CD14-positive monocyte (primary cell): ENCODE results near the gene KRTAP24-1. TPM values are rescaled to one million over a fixed set of nuclear protein-coding genes. Genes with fewer than 3 reads are reported as not detected.

ENCODE experiments used
- DNase-seq, 3 donors: peaks; one replicate each; pipeline ENCODE4 v3.0.0-alpha.2; 2011 to 2022
- H2AFZ ChIP-seq: 2 replicates; pipeline ENCODE4 v1.6.0; 2012; ENCODE audit warnings: mild to moderate bottlenecking, low read depth, low read length, inconsistent platforms; ENCODE audit not compliant: insufficient read depth, poor library complexity, severe bottlenecking
- H3K27ac ChIP-seq, 2 donors: 1 replicate in 1 of 2; 2 replicates in 1 of 2; pipeline ENCODE4 v1.5.1; 2012 to 2013; ENCODE audit warnings: low read length in 2 of 2, control low read depth in 1 of 2, inconsistent platforms in 1 of 2, low read depth in 1 of 2, mild to moderate bottlenecking in 1 of 2
- H3K27me3 ChIP-seq, 2 donors: one replicate each; pipeline versions ENCODE4 v1.6.0 to v1.6.1; 2011 to 2013; ENCODE audit warnings: low read length in 2 of 2; ENCODE audit not compliant: control insufficient read depth in 2 of 2, insufficient read depth in 2 of 2
- H3K36me3 ChIP-seq, 2 donors: replicated peaks in 1 of 2; 1 replicate in 1 of 2; 2 replicates in 1 of 2; pipeline versions ENCODE4 v1.5.1 to v1.6.1; 2012 to 2013; ENCODE audit warnings: low read length in 2 of 2, control low read depth in 1 of 2, inconsistent platforms in 1 of 2, mild to moderate bottlenecking in 1 of 2; ENCODE audit not compliant: insufficient read depth in 2 of 2, control insufficient read depth in 1 of 2
- H3K4me1 ChIP-seq, 2 donors: 1 replicate in 1 of 2; 2 replicates in 1 of 2; pipeline versions ENCODE4 v1.5.1 to v1.6.1; 2012 to 2013; ENCODE audit warnings: low read length in 2 of 2, control low read depth in 1 of 2, inconsistent platforms in 1 of 2, mild to moderate bottlenecking in 1 of 2, moderate library complexity in 1 of 2; ENCODE audit not compliant: insufficient read depth in 2 of 2, control insufficient read depth in 1 of 2
- H3K4me2 ChIP-seq: replicated peaks from 2 replicates; pipeline ENCODE3; 2012; ENCODE audit warnings: low read length, moderate library complexity, mild to moderate bottlenecking; ENCODE audit not compliant: poor library complexity, severe bottlenecking; ENCODE audit errors: extremely low read depth
- H3K4me3 ChIP-seq, 3 experiments: fragments of 200-600 bp in 1 of 3; sonication (generic) in 1 of 3; replicated peaks in 1 of 3; 1 replicate in 2 of 3; 2 replicates in 1 of 3; pipeline ENCODE4 v1.5.1; 2011 to 2013; ENCODE audit warnings: low read length in 3 of 3, mild to moderate bottlenecking in 3 of 3, control low read depth in 2 of 3, low read depth in 2 of 3, inconsistent platforms in 1 of 3, moderate library complexity in 1 of 3
- H3K79me2 ChIP-seq: 2 replicates; pipeline ENCODE4 v1.6.0; 2012; ENCODE audit warnings: mild to moderate bottlenecking, control low read depth, inconsistent platforms, low read length, moderate library complexity; ENCODE audit not compliant: insufficient read depth
- H3K9ac ChIP-seq: 2 replicates; pipeline ENCODE4 v1.6.0; 2017; ENCODE audit warnings: low read length, mild to moderate bottlenecking; ENCODE audit not compliant: insufficient read depth, poor library complexity, severe bottlenecking
- H3K9me3 ChIP-seq, 2 donors: replicated peaks in 1 of 2; 1 replicate in 1 of 2; 2 replicates in 1 of 2; pipeline versions ENCODE4 v1.5.1 to v1.6.1; 2012 to 2013; ENCODE audit warnings: low read length in 2 of 2, control low read depth in 1 of 2; ENCODE audit not compliant: control insufficient read depth in 1 of 2, insufficient read depth in 1 of 2
- H4K20me1 ChIP-seq: 2 replicates; pipeline ENCODE4 v1.6.0; 2012; ENCODE audit warnings: mild to moderate bottlenecking, low read length, control low read depth, moderate library complexity; ENCODE audit not compliant: insufficient read depth
- H3K27ac Mint-ChIP-seq, 7 donors: one replicate each; pipeline ENCODE4 v1.8.0; 2020; ENCODE audit warnings: mild to moderate bottlenecking in 7 of 7, mixed read lengths in 7 of 7, moderate library complexity in 6 of 7, inconsistent platforms in 2 of 7
- H3K27me3 Mint-ChIP-seq, 3 donors: one replicate each; pipeline ENCODE4 v1.8.0; 2021 to 2022; ENCODE audit warnings: low read depth in 3 of 3, mild to moderate bottlenecking in 3 of 3, mixed read lengths in 3 of 3, moderate library complexity in 3 of 3, inconsistent platforms in 1 of 3
- H3K36me3 Mint-ChIP-seq, 2 donors: one replicate each; pipeline ENCODE4 v1.8.0; 2020; ENCODE audit warnings: mixed read lengths in 2 of 2, inconsistent platforms in 1 of 2, mild to moderate bottlenecking in 1 of 2
- H3K4me1 Mint-ChIP-seq: one replicate; pipeline ENCODE4 v1.8.0; 2020; ENCODE audit warnings: mild to moderate bottlenecking, mixed read lengths
- H3K4me3 Mint-ChIP-seq, 2 donors: one replicate each; pipeline ENCODE4 v1.8.0; 2020; ENCODE audit warnings: mild to moderate bottlenecking in 2 of 2, mixed read lengths in 2 of 2, moderate library complexity in 1 of 2
- H3K9me3 Mint-ChIP-seq, 7 donors: one replicate each; pipeline ENCODE4 v1.8.0; 2020 to 2022; ENCODE audit warnings: mixed read lengths in 7 of 7, mild to moderate bottlenecking in 6 of 7, moderate library complexity in 6 of 7, inconsistent platforms in 2 of 7
- WGBS: methylation state at CpG from one replicate; pipeline ENCODE4 v1.1.5; 2013; ENCODE audit warnings: missing lambda C conversion rate; ENCODE audit not compliant: insufficient coverage; 5-methylcytosine and 5-hydroxymethylcytosine counted together
- intact Hi-C, 2 donors: fragments of 100-400 bp; cut with micrococcal nuclease; formaldehyde crosslinking; loops; one replicate each; pipeline versions ENCODE4 v1.15.0 to v1.15.1; 2023
- polyA plus RNA-seq, 3 donors: library from polyadenylated mRNA; depleted of rRNA in 1 of 3; unstranded in 2 of 3; stranded (reverse) in 1 of 3; fragments of 300-500 nt in 2 of 3; fragments of >200 nt in 1 of 3; fragmentation: Illumina TruSeq in 2 of 3; gene quantifications; 1 replicate in 2 of 3; 2 replicates in 1 of 3; pipeline ENCODE4 v1.2.3, GENCODE V29; 2012 to 2021
- TF ChIP-seq, protein P1 (sequence below): fragments of 200-600 bp; IDR thresholded peaks from one replicate; pipeline ENCODE4 v1.8.0; 2022; ENCODE audit warnings: antibody characterized with exemption, mild to moderate bottlenecking

Gene KRTAP24-1
- polyA plus RNA-seq, 3 donors, result not detected

DNA sequence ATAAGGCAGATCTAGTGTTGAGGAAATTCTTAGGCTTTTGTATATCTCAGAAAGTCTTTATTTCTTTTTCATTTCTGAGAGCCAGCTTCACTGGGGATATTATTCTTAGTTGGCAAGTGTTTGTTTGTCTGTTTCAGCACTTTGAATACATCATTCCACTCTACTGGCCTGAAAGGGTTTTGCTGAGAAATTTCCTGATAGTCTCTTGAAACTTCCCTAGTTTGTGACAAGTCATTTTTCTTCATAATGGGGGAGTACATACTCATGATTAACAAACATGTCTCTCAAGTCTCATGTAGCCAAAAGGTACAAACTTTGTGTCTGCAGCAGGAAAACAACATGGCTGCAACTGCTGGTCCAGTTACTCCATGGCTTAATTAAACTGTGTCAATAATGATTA lies 43.6 kb upstream of the KRTAP24-1 start:
- Histone ChIP-seq H3K4me2 (no peak overlapping the region), H3K4me3 (no peak overlapping the region), H4K20me1 (no peaks in the 10 kb centered on the region), H3K9me3 (peaks cover 0 to 3% of the 10 kb centered on the region in 2 donors), H3K27ac (no peak overlapping the region), H3K4me1 (no peaks in the 10 kb centered on the region), H3K9ac (no peak overlapping the region), H2AFZ (no peak overlapping the region), H3K27me3 (no peaks in the 10 kb centered on the region), H3K36me3 (no peaks in the 10 kb centered on the region), H3K79me2 (no peaks in the 10 kb centered on the region)
- intact Hi-C loops, result no loop called here
- TF ChIP-seq, protein P1, sequence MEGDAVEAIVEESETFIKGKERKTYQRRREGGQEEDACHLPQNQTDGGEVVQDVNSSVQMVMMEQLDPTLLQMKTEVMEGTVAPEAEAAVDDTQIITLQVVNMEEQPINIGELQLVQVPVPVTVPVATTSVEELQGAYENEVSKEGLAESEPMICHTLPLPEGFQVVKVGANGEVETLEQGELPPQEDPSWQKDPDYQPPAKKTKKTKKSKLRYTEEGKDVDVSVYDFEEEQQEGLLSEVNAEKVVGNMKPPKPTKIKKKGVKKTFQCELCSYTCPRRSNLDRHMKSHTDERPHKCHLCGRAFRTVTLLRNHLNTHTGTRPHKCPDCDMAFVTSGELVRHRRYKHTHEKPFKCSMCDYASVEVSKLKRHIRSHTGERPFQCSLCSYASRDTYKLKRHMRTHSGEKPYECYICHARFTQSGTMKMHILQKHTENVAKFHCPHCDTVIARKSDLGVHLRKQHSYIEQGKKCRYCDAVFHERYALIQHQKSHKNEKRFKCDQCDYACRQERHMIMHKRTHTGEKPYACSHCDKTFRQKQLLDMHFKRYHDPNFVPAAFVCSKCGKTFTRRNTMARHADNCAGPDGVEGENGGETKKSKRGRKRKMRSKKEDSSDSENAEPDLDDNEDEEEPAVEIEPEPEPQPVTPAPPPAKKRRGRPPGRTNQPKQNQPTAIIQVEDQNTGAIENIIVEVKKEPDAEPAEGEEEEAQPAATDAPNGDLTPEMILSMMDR, result no peak
- Mint-ChIP-seq H3K27ac (no peak overlapping the region), H3K4me1 (no peaks in the 10 kb centered on the region), H3K9me3 (peaks cover 0 to 7% (median 2%) of the 10 kb centered on the region in 7 donors), H3K4me3 (no peak overlapping the region), H3K27me3 (no peaks in the 10 kb centered on the region), H3K36me3 (no peaks in the 10 kb centered on the region)
- no peak for DNase-seq

DNA sequence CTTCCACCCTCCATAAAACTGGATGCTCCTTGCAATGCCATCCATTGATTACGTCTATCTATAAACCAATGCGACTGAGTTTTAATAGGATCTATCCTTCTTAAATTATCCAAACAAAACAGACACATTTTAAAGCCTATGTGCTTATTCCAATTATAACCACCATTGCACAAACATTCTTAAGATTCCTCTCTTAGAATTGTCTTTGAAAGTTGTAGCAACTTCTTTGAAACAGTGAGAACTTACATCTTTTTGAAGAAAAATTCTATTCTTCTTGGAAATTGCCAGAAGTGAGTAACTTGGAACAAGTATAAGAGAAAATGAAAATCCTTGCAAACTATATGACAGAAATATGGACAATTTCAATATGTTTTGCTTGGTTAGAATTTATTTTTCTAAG lies 37.5 kb upstream of the KRTAP24-1 start, which contains the start of gene KRTAP26-1:
Gene KRTAP26-1 (minus strand): TSS at position 101 of the 400 bp plus-strand sequence. CDS start 280 bp downstream, outside the sequence.
- no peak within 1 kb of the TSS for H3K4me2 ChIP-seq
- no peaks in the 10 kb centered on the region for H3K79me2 ChIP-seq
- Mint-ChIP-seq H3K27me3 (peaks cover 0 to 1% (median 0%) of the 10 kb centered on the region in 3 donors), H3K9me3 (peaks cover 0 to 7% (median 4%) of the 10 kb centered on the region in 7 donors), H3K27ac (no peak within 1 kb of the TSS), H3K4me3 (no peak within 1 kb of the TSS), H3K4me1 (no peaks in the 10 kb centered on the region), H3K36me3 (no peaks in the 10 kb centered on the region)
- H2AFZ ChIP-seq, result no peak within 1 kb of the TSS
- no peak for DNase-seq
- H3K36me3 ChIP-seq, result no peaks in the 10 kb centered on the region
- H3K4me1 ChIP-seq, result no peaks in the 10 kb centered on the region
- TF ChIP-seq, protein P1, result no peak
- no peak within 1 kb of the TSS for H3K4me3 ChIP-seq
- H4K20me1 ChIP-seq, result no peaks in the 10 kb centered on the region
- 100% methylated on average over 2 of the region's 2 CpGs for WGBS
- peaks cover 3 to 4% of the 10 kb centered on the region in 2 donors for H3K9me3 ChIP-seq
- H3K9ac ChIP-seq, result no peak within 1 kb of the TSS
- no peak within 1 kb of the TSS for H3K27ac ChIP-seq
- H3K27me3 ChIP-seq, result no peaks in the 10 kb centered on the region
- intact Hi-C loops, result no loop called here
